Activated naive CD4-positive, alpha-beta T cell treated with anti-CD3 and anti-CD28 coated beads, Interleukin-2, amount 50 U/mL, for 24 hours (primary cell): ENCODE data around the gene FRMD8.
"Not testable (repeated sequence)": the region's sequence is repeated elsewhere in the genome, so short reads cannot be mapped to it uniquely, and the experiment has no call there.

Experiments used
- H3K27ac Mint-ChIP-seq: one replicate; pipeline ENCODE4 v1.8.0; 2021; ENCODE audit warnings: mild to moderate bottlenecking, mixed read lengths
- H3K27me3 Mint-ChIP-seq: one replicate; pipeline ENCODE4 v1.8.0; 2021; ENCODE audit warnings: mixed read lengths
- H3K36me3 Mint-ChIP-seq: one replicate; pipeline ENCODE4 v1.8.0; 2021; ENCODE audit warnings: mixed read lengths
- H3K4me1 Mint-ChIP-seq: one replicate; pipeline ENCODE4 v1.8.0; 2021; ENCODE audit warnings: mixed read lengths
- H3K4me3 Mint-ChIP-seq: one replicate; pipeline ENCODE4 v1.8.0; 2021; ENCODE audit warnings: mild to moderate bottlenecking, mixed read lengths
- H3K9me3 Mint-ChIP-seq: one replicate; pipeline ENCODE4 v1.8.0; 2021; ENCODE audit warnings: mixed read lengths

The FRMD8 gene

DNA sequence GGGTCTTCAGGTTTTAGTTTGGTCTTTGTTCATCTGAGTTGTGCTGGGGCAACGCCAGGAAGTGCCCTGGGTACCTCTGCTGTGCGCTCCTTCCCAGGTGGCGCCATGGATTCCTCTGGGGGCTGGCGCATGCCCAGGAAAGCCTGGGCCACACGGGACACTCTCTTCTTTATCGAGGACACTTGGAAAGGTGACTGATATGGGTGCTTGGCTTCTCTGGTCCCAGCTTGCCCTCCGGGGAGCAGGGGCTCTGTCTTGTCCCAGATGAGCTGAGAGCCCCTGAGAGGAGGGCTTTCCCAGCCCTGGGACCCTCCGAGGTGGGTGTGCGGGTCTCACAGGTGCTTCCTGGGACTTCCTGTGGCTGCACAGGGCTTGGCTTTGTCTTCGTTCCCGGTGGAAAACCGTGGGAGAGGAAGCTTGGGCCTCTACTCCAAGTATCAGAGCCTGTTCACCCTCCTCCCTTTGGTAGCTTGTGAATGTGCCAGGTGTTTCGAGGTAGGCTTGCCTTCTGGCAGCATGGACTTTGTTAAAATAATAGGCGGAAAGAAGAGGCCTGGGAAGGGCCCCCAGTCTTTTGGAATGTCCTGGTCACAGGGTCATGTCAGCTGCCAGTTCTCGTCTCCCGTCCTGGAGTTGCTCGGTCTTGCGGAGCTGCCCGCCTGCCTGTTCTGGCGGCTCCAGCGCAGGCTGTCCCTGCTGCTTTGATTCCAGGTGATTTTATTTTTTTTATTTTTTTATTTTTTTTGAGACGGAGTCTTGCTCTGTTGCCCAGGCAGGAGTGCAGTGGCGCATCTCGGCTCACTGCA is 26.0 kb downstream of the FRMD8 start:
- no peaks in the 10 kb centered on the region for H3K27me3 Mint-ChIP-seq
- H3K27ac Mint-ChIP-seq, result no peak overlapping the region
- no peaks in the 10 kb centered on the region for H3K36me3 Mint-ChIP-seq

DNA sequence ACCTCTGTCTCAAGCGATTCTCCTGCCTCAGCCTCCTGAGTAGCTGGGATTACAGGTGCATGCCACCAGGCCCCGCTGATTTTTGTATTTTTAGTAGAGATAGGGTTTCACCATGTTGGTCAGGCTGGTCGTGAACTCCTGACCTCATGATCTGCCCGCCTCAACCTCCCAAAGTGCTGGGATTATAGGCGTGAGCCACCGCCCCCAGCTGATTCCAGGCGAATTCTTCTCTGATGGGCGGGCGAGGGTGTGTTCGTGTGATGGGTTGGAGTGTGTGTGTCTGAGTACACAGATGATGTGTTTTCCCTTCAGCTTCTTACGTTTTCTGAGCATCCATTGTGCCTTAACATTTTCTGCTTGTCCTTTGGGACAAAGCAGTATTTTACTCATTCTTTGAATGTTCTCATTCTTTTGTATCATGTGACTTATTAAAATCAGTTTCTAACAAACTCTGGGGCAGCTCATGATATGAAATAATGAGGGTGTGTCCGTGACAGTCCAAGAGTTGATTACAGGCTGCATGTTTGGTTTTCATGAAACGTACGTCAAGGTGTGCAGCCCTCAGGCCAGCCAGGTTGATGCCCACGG is 26.7 kb downstream of the FRMD8 start:
- not testable (repeated sequence) for H3K27ac Mint-ChIP-seq, H3K4me3 Mint-ChIP-seq, H3K27me3 Mint-ChIP-seq, H3K9me3 Mint-ChIP-seq, H3K36me3 Mint-ChIP-seq
- peaks cover 21% of the 10 kb centered on the region for H3K4me1 Mint-ChIP-seq

More for the DNA sequence above, 26.0 kb downstream of the FRMD8 start:
- Mint-ChIP-seq H3K9me3 (no peaks in the 10 kb centered on the region), H3K4me1 (peaks cover 16% of the 10 kb centered on the region), H3K4me3 (no peak overlapping the region)

DNA sequence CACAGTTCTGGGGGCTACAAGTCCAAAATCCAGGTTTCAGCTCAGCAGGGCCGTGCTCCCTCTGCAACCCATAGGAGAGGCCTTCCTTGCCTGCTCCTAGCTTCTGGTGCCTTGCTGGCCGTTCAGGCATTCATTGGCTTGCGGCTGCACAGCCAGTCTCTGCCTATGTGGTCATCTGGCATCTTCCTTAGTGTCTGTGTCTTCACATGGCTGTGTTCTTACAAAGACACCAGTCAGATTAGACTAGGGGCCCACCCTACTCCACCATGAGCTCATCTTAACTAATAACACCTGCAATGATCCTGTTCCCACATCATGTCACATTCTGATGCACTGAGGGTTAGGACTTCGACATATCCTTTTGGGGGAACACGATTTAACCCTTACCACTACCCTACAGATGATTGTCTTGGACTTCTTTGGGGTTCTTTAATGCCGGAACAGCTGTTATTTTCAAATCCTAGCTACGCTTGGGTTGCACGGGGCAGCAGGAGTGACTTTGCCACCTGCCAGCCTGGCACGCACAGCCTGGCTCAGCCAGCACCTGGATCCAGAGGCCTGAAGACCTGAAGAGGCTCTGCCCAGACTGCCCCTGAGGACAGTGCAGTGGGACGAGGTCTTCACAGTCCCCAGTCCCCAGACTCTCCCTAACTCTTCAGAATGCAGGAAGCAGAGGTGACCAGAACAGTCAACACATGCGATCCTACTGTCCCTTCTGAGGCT is 28.5 kb downstream of the FRMD8 start:
- peaks cover 33% of the 10 kb centered on the region for H3K4me1 Mint-ChIP-seq
- H3K27ac Mint-ChIP-seq, result peak overlapping the region; percentile 59
- no peaks in the 10 kb centered on the region for H3K27me3 Mint-ChIP-seq
- no peak overlapping the region for H3K4me3 Mint-ChIP-seq
- no peaks in the 10 kb centered on the region for H3K36me3 Mint-ChIP-seq
- H3K9me3 Mint-ChIP-seq, result no peaks in the 10 kb centered on the region

DNA sequence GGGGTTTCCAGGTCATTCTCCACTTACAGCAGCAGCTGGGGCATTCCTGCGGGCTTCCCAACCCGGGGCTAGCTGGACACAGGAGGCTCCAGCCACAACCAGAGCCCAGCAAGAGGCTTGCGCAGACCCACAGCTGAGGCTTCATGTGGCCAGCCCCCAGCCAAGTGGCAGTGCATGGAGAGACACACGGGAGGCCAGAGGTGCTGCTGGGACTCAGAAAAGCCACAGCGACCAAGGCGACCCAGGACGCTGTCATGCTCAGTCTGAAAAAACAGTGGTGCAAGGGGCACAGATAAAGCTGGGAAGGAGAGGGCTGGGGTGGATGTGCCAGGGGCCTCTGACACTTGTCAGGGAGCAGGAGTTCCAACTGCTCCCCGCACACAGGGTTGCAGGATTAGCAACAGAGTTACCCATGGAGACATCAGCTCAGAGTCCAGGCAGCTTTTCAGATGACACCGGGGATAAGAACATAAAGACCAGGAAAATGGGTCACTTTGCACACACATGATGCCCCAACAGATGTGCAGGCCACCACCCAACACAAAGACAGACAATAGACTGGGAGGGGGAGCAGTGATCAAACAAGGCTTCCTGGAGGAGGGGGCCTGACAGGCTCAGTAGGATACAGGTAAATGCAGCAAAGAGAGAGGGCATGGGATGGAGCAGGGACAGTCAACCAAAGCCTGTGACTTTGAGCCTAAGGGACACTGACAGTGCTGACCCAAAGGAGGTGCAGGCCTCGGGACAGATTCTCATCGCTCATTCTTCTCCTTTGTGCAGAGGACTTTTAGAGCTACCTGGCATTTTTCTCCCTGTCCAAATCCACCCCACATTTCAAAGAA is 29.3 kb downstream of the FRMD8 start:
- Mint-ChIP-seq H3K4me1 (peaks cover 41% of the 10 kb centered on the region), H3K36me3 (no peaks in the 10 kb centered on the region), H3K9me3 (no peaks in the 10 kb centered on the region), H3K4me3 (peak overlapping the region; percentile 96), H3K27me3 (no peaks in the 10 kb centered on the region), H3K27ac (no peak overlapping the region)

DNA sequence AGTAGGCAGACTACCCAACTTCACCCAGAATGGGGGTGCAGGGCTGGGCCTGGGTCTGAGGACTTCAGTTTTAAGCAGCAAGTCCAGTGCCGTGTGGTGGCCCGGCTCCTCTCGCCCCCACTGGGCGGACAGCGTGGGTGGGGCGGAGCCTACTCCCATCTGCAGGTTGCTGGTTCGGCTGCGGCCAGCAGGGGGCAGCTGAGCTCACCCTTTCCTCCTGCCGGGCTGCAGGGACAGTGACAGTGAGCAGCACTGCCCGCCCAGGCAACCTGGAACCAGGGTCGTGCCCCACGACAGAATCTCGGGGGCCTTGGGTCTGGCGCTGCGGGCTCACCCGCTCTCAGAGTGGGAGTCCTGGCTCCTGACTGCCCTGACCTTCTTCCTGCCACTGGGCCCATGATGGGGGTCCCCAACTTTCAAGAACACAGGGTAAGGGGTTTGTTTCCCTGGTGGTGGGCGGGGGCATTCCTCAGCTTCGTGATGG is 29.9 kb downstream of the FRMD8 start:
- no peaks in the 10 kb centered on the region for H3K9me3 Mint-ChIP-seq
- peak overlapping the region; percentile 96 for H3K4me3 Mint-ChIP-seq
- H3K4me1 Mint-ChIP-seq, result peaks cover 44% of the 10 kb centered on the region
- H3K36me3 Mint-ChIP-seq, result no peaks in the 10 kb centered on the region
- peak overlapping the region; percentile 97 for H3K27ac Mint-ChIP-seq
- H3K27me3 Mint-ChIP-seq, result no peaks in the 10 kb centered on the region

DNA sequence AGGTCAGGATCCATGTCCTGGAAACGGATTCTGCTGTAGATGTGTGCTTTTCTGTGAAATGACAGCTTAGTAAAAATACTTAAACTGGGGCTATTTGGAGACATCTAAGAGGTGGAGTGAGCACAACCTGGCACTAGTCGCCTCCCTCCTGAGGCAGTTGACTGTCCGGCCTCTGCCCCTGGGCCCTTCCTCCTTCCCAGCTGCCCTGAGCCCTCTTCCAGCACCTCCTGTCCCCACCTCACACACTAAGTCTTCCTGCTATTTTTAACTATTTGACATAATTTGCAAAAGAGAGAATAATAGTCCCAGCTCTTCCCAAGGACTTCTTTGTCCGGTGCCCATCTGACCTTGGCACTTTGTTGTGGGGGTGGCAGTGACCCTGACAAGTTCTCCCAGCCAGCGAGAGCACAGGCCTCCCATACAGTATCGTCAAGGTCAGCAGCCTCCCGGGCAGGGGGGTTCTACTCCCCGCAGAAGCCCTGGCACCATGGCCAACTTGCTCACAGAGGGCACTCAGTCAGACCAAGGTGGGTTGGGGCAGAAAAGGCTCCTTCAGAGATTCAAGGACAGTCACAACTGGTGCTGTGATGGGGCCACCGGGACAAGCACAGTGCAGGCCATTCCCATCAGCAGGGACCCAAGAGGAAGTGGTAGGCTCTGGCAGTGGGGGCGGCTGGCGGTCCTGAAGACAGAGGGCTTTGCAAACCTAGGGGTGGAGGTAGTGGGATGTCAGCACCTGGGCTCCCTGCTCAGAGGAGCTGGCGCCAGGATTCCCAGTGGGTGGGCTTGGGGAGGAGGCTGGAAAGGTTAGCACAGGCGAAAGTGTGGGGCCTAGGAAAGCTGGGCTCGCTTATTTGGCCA is 30.6 kb downstream of the FRMD8 start:
- Mint-ChIP-seq H3K27me3 (no peaks in the 10 kb centered on the region), H3K9me3 (no peaks in the 10 kb centered on the region), H3K36me3 (no peaks in the 10 kb centered on the region), H3K4me3 (peak overlapping the region; percentile 96), H3K27ac (peak overlapping the region; percentile 97), H3K4me1 (peaks cover 44% of the 10 kb centered on the region)

DNA sequence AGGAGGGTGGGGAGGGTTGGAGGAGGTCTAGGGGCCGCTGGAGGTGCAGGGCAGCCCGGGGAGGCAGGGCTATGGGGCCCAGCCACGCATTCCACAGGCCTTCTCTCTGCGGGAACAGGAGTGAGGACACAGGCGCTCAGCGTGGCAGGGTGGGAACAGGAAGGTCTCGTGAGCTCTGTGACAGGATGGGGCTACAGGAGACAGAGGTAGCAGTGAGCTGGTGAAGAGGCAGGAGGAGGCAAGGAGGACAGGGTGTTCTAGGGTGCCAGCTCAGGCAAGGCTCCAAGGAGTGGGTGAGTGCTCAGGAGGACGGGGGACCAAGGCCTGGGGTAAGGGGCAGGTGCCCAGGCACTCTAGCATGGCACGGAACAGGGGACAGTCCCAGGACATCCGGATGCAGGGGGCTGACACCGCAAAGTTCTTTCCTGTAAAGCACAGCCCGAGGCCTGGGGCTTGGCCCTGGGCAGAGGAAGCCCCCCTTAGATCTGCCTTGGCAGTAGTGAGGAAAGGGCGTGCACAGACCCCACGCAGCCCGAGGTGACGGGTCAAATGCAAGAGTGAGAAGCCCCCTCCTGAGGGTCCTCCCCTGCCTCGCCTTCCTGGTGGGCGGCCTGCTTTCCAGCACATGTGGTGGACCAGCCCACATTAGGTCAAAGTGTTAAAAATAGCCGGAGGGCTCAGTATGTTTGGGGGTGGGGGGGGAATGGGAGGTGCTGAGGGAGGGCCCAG is 31.4 kb downstream of the FRMD8 start:
- Mint-ChIP-seq H3K27ac (peak overlapping the region; percentile 97), H3K9me3 (no peaks in the 10 kb centered on the region), H3K4me1 (peaks cover 44% of the 10 kb centered on the region), H3K27me3 (no peaks in the 10 kb centered on the region), H3K4me3 (peak overlapping the region; percentile 96), H3K36me3 (peaks cover 1% of the 10 kb centered on the region)

DNA sequence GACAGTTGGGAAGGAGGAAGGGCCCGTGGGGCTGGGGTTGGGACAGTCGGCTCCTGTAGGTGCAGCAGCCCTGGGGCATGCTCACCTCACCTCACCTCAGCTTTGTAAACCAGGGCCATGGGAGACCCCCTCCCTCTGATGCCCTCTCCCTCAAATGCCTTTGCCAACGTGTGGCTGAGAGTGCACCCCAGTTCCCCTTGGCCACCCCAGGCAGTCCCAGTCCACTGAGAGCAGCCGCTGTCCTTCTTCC is 31.9 kb downstream of the FRMD8 start:
- H3K27me3 Mint-ChIP-seq, result no peaks in the 10 kb centered on the region
- peaks cover 3% of the 10 kb centered on the region for H3K36me3 Mint-ChIP-seq
- H3K9me3 Mint-ChIP-seq, result no peaks in the 10 kb centered on the region
- H3K27ac Mint-ChIP-seq, result peak overlapping the region; percentile 97
- H3K4me3 Mint-ChIP-seq, result peak overlapping the region; percentile 96
- peaks cover 44% of the 10 kb centered on the region for H3K4me1 Mint-ChIP-seq

DNA sequence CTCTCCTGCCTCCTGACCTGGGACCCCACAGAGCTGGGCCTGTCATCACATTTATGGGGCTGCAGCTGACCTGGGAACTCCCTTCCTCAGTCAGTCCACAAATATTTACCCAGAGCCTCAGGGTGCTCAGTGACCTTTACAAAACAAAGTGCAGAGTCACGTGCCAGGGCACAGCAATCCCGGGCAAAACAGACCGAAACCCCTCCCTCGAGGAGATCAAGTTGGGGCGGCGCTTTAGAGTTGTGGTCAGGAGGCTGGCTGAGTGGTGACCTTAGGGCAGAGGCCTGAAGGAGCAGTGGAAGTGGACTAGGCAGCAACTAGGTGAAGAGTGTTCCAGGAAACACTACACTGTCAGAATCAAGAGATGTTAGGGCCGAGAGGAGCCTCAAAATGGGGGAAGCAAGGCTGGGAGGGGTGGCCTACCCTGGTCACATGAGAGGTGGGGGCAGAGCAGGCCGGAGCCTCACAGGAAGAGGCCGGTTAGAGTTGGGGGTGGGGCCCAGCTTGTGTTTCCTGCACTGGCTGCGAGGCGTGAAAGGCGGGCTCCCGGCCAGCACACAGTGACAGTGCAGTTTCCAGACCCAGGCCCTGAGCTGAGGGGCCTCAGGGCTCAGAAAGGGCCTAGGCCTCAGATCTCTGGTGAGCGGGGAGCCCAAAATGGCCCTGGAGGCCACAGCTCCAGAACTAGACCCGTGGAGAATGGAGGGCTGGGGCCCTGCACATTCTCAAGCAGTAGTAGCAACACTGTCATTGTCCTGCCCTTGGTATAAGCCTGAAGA is 32.4 kb downstream of the FRMD8 start:
- peaks cover 44% of the 10 kb centered on the region for H3K4me1 Mint-ChIP-seq
- H3K27ac Mint-ChIP-seq, result peak overlapping the region; percentile 97
- no peaks in the 10 kb centered on the region for H3K27me3 Mint-ChIP-seq
- H3K36me3 Mint-ChIP-seq, result peaks cover 5% of the 10 kb centered on the region
- H3K9me3 Mint-ChIP-seq, result no peaks in the 10 kb centered on the region
- peak overlapping the region; percentile 96 for H3K4me3 Mint-ChIP-seq

DNA sequence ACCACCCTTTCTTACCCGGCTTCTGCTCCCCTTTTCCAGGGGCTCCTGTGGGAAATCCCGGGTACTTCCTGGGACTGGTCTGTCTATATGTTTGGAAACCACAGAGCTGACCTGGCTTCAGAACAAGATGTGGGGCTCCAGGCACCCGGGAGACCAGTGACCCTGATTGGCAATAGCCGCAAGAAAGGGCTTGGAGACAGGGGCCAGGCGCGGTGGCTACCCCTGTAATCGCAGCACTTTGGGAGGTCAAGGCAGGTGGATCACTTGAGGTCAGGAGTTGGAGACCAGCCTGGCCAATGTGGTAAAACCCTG is 33.0 kb downstream of the FRMD8 start:
- Mint-ChIP-seq H3K4me3 (peak overlapping the region; percentile 96), H3K27me3 (no peaks in the 10 kb centered on the region), H3K36me3 (peaks cover 10% of the 10 kb centered on the region), H3K4me1 (peaks cover 44% of the 10 kb centered on the region), H3K9me3 (no peaks in the 10 kb centered on the region), H3K27ac (peak overlapping the region; percentile 97)

DNA sequence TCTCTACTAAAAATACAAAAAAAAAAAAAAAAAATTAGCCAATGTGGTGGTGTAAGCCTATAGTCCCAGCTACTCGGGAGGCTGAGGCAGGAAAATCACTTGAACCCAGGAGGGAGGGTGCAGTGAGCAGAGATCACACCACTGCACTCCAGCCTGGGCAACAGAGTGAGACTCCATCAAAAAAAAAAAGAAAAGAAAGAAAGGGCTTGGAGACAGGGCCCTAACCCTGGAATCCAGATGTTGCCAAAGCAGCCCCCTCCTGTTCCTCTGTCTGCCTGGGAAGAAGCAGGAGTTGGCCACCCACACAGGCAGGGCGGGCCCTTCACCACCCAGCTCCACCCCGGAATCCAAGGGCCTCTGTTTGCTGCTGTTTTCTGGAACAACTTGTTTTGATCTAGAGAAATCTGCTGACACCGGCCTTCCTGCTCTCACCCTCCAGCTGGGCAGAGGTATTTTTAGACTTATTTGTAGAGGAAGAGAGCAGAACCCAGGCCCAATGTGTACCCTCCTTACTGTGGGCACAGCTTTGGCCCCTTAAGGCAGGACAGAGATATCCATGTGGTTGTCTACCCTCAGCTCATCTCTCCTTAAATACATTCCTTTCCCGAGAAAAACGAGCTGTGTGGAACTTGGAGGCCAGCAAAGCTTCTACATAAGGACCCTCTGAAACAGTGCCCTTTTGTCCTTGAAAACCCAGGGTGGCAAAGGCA is 33.5 kb downstream of the FRMD8 start:
- peak overlapping the region; percentile 97 for H3K27ac Mint-ChIP-seq
- no peaks in the 10 kb centered on the region for H3K27me3 Mint-ChIP-seq
- H3K9me3 Mint-ChIP-seq, result no peaks in the 10 kb centered on the region
- peaks cover 44% of the 10 kb centered on the region for H3K4me1 Mint-ChIP-seq
- H3K4me3 Mint-ChIP-seq, result peak overlapping the region; percentile 96
- H3K36me3 Mint-ChIP-seq, result peaks cover 15% of the 10 kb centered on the region

DNA sequence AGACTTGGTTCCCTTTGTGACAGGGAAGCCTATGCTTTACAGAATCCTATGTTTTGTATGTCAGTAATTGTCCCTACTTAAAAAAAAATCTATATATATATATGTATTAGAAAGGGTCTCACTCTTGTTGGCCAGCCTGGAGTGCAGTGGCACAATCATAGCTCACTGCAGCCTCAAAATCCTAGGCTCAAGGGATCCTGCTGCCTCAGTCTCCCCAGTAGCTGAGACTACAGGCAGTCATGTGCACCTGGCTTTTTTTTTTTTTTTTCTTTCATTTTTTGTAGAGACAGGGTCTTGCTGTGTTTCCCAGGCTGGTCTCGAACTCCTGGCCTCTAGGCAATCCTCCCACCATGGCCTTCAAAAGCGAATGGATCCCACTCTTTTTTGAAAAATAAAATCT is 34.1 kb downstream of the FRMD8 start:
- Mint-ChIP-seq H3K27me3 (no peaks in the 10 kb centered on the region), H3K9me3 (no peaks in the 10 kb centered on the region), H3K36me3 (peaks cover 17% of the 10 kb centered on the region), H3K27ac (peak overlapping the region; percentile 97), H3K4me1 (peaks cover 44% of the 10 kb centered on the region), H3K4me3 (peak overlapping the region; percentile 96)
